ENCODE data around the gene KIF26B. TPM values are rescaled to one million over a fixed set of nuclear protein-coding genes. Genes with fewer than 3 reads are reported as not detected.

Gene KIF26B
- total RNA-seq, 1 donor from 2014 or later: 2.1 TPM

- no peak for TF ChIP-seq CTCF (IDR thresholded peaks at IDR 0.05; ENCODE audit: insufficient read depth, low read length, severe bottlenecking)
- peaks cover 1% of the 10 kb centered on the region for H3K27me3 ChIP-seq (ENCODE audit: control insufficient read depth, insufficient read depth, low read length)
- no peak for FAIRE-seq
- no peak for DNase-seq (ENCODE audit: low read depth)
- H3K4me3 ChIP-seq (ENCODE audit: low read depth, low read length): no peak overlapping the region
- no peaks in the 10 kb centered on the region for H3K36me3 ChIP-seq (ENCODE audit: control insufficient read depth, insufficient read depth, low read length)
Measured at GRCh38 chr1:245715291-245715701, 560.5 kb downstream of the KIF26B start.

GRCh38 chr1:245715970-245716369, 561.2 kb downstream of the KIF26B start:
- peak; percentile 91 for FAIRE-seq

GRCh38 chr1:245716561-245716960, 561.8 kb downstream of the KIF26B start:
- TF ChIP-seq CTCF (IDR thresholded peaks at IDR 0.05; ENCODE audit: insufficient read depth, low read length, severe bottlenecking): no peak
- FAIRE-seq (no peak), DNase-seq (ENCODE audit: low read depth) (no peak)
- no peaks in the 10 kb centered on the region for H3K36me3 ChIP-seq (ENCODE audit: control insufficient read depth, insufficient read depth, low read length)
- no peak overlapping the region for H3K4me3 ChIP-seq (ENCODE audit: low read depth, low read length)
- H3K27me3 ChIP-seq (ENCODE audit: control insufficient read depth, insufficient read depth, low read length): peaks cover 1% of the 10 kb centered on the region

More at GRCh38 chr1:245715970-245716369, 561.2 kb downstream of the KIF26B start:
- no peak overlapping the region for H3K4me3 ChIP-seq (ENCODE audit: low read depth, low read length)
- H3K36me3 ChIP-seq (ENCODE audit: control insufficient read depth, insufficient read depth, low read length): no peaks in the 10 kb centered on the region
- H3K27me3 ChIP-seq (ENCODE audit: control insufficient read depth, insufficient read depth, low read length): peaks cover 1% of the 10 kb centered on the region
- TF ChIP-seq CTCF (IDR thresholded peaks at IDR 0.05; ENCODE audit: insufficient read depth, low read length, severe bottlenecking): no peak
- DNase-seq (ENCODE audit: low read depth): peak; percentile 93

- no peak for TF ChIP-seq CTCF (IDR thresholded peaks at IDR 0.05; ENCODE audit: insufficient read depth, low read length, severe bottlenecking)
- H3K36me3 ChIP-seq (ENCODE audit: control insufficient read depth, insufficient read depth, low read length): no peaks in the 10 kb centered on the region
- DNase-seq (ENCODE audit: low read depth) (no peak), FAIRE-seq (no peak)
- H3K4me3 ChIP-seq (ENCODE audit: low read depth, low read length): no peak overlapping the region
- H3K27me3 ChIP-seq (ENCODE audit: control insufficient read depth, insufficient read depth, low read length): peaks cover 1% of the 10 kb centered on the region
Measured at GRCh38 chr1:245717611-245718010, 562.8 kb downstream of the KIF26B start.

GRCh38 chr1:245718123-245718522, 563.3 kb downstream of the KIF26B start:
- Histone ChIP-seq H3K27me3 (ENCODE audit: control insufficient read depth, insufficient read depth, low read length) (peaks cover 1% of the 10 kb centered on the region), H3K4me3 (ENCODE audit: low read depth, low read length) (no peak overlapping the region), H3K36me3 (ENCODE audit: control insufficient read depth, insufficient read depth, low read length) (no peaks in the 10 kb centered on the region)
- TF ChIP-seq CTCF (IDR thresholded peaks at IDR 0.05; ENCODE audit: insufficient read depth, low read length, severe bottlenecking): no peak
- no peak for DNase-seq (ENCODE audit: low read depth)
- no peak for FAIRE-seq

- FAIRE-seq (no peak), DNase-seq (ENCODE audit: low read depth) (no peak)
- no peak for TF ChIP-seq CTCF (IDR thresholded peaks at IDR 0.05; ENCODE audit: insufficient read depth, low read length, severe bottlenecking)
- Histone ChIP-seq H3K27me3 (ENCODE audit: control insufficient read depth, insufficient read depth, low read length) (peaks cover 1% of the 10 kb centered on the region), H3K4me3 (ENCODE audit: low read depth, low read length) (no peak overlapping the region), H3K36me3 (ENCODE audit: control insufficient read depth, insufficient read depth, low read length) (no peaks in the 10 kb centered on the region)
Measured at GRCh38 chr1:245718951-245719350, 564.2 kb downstream of the KIF26B start.

Data from bronchial epithelial cell (primary cell).